Upper lobe of left lung (tissue), 4 donors: ENCODE data around the gene KCNJ9.

Source experiments
- EP300 ChIP-seq, 4 donors: sonication (generic); formaldehyde crosslinking; IDR thresholded peaks; one replicate each; pipeline ENCODE4 v1.5.1; 2017; ENCODE audit warnings: antibody characterized with exemption in 4 of 4, control low read depth in 2 of 4
- POLR2A ChIP-seq, 4 donors: fragments of 450-650 bp; IDR thresholded peaks; one replicate each; pipeline ENCODE4 v1.5.1; 2016 to 2017; ENCODE audit warnings: antibody characterized with exemption in 4 of 4, mild to moderate bottlenecking in 2 of 4
- POLR2AphosphoS5 ChIP-seq, 2 donors: sonication (generic); formaldehyde crosslinking; IDR thresholded peaks; one replicate each; pipeline ENCODE4 v1.5.1; 2017; ENCODE audit warnings: antibody characterized with exemption in 2 of 2
- TF ChIP-seq, protein P1 (sequence below), 6 experiments: fragments of 450-650 bp in 4 of 6; fragments of 200-600 bp in 2 of 6; sonication (generic) in 2 of 6; IDR thresholded peaks; one replicate each; pipeline ENCODE4 v1.5.1; 2016 to 2019; ENCODE audit warnings: antibody characterized with exemption in 6 of 6

- TF ChIP-seq, protein P1, sequence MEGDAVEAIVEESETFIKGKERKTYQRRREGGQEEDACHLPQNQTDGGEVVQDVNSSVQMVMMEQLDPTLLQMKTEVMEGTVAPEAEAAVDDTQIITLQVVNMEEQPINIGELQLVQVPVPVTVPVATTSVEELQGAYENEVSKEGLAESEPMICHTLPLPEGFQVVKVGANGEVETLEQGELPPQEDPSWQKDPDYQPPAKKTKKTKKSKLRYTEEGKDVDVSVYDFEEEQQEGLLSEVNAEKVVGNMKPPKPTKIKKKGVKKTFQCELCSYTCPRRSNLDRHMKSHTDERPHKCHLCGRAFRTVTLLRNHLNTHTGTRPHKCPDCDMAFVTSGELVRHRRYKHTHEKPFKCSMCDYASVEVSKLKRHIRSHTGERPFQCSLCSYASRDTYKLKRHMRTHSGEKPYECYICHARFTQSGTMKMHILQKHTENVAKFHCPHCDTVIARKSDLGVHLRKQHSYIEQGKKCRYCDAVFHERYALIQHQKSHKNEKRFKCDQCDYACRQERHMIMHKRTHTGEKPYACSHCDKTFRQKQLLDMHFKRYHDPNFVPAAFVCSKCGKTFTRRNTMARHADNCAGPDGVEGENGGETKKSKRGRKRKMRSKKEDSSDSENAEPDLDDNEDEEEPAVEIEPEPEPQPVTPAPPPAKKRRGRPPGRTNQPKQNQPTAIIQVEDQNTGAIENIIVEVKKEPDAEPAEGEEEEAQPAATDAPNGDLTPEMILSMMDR (IDR thresholded peaks at IDR 0.05), result no peak
- TF ChIP-seq POLR2A (IDR thresholded peaks at IDR 0.05), result no peak
- no peak for TF ChIP-seq POLR2AphosphoS5 (IDR thresholded peaks at IDR 0.05)
- no peak for TF ChIP-seq EP300 (IDR thresholded peaks at IDR 0.05)
These were observed 28.4 kb upstream of the KCNJ9 start for GRCh38 chr1:160052936-160053335.
